K562 (cell line): Measurements from ENCODE around the gene GPC1. TPM values are rescaled to one million over a fixed set of nuclear protein-coding genes. Genes with fewer than 3 reads are reported as not detected.

Source experiments
- ATAC-seq: fragments of 200-7000 bp; cut with Tn5 transposase; 3 replicates; pipeline ENCODE4 v1.9.1; 2020; ENCODE audit warnings: moderate library complexity
- BruUV-seq: library from RNA; stranded (reverse); fragments of 400-500 nt; replicated peaks from 2 replicates; lab custom pipeline; 2021; lab: Mats Ljungman, UMichigan
- CTCF ChIA-PET: fragments of 300-600 bp; formaldehyde crosslinking; extraction: SDS; loops from one replicate; lab custom pipeline; 2021; ENCODE audit warnings: low intra/inter-chr PET ratio; lab: Yijun Ruan, JAX
- POLR2A ChIA-PET: fragments of 300-600, 350-650 bp; sonication (Branson Sonifier 250); formaldehyde crosslinking; extraction: SDS; loops from one replicate; lab custom pipeline; 2021; ENCODE audit warnings: antibody characterized with exemption, inconsistent platforms; lab: Yijun Ruan, JAX
- DNase-seq, 4 experiments: peaks; one replicate each; pipeline versions ENCODE4 v3.0.0 to v3.0.0-alpha.2; 2011 to 2018; ENCODE audit warnings: low spot score in 3 of 4, mixed read lengths in 3 of 4; ENCODE audit errors: extremely low read depth in 1 of 4
- FAIRE-seq: peaks from 2 replicates; lab custom pipeline; 2011; peaks lifted over from hg19 to GRCh38; lab: Jason Lieb, UNC
- H2AFZ ChIP-seq: 2 replicates; pipeline ENCODE4 v1.6.0; 2011; ENCODE audit warnings: low read depth, low read length, control low read depth, inconsistent platforms
- H3K27ac ChIP-seq: fragments of 200-600 bp; 3 replicates; pipeline ENCODE4 v1.8.0; 2011; ENCODE audit warnings: low read depth, mild to moderate bottlenecking, control low read depth, inconsistent platforms, low read length, moderate library complexity, mixed read lengths; ENCODE audit errors: extremely low read depth
- H3K27me3 ChIP-seq, 2 experiments: fragments of 300-600 bp in 1 of 2; 2 replicates in 1 of 2; 3 replicates in 1 of 2; pipeline versions ENCODE4 v1.6.0 to v1.8.0; 2011; ENCODE audit warnings: inconsistent platforms in 2 of 2, low read length in 2 of 2, mild to moderate bottlenecking in 1 of 2, mixed read lengths in 1 of 2, moderate library complexity in 1 of 2; ENCODE audit not compliant: control insufficient read depth in 2 of 2, insufficient read depth in 2 of 2
- H3K36me3 ChIP-seq: fragments of 300-600 bp; 3 replicates; pipeline ENCODE4 v1.8.0; 2011; ENCODE audit warnings: mild to moderate bottlenecking, low read length, inconsistent platforms; ENCODE audit not compliant: control insufficient read depth, insufficient read depth
- H3K4me1 ChIP-seq, 2 experiments: fragments of 200-600 bp in 1 of 2; replicated peaks in 1 of 2; 2 replicates in 1 of 2; 3 replicates in 1 of 2; pipeline versions ENCODE4 v1.5.1 to v1.8.0; 2011; ENCODE audit warnings: inconsistent platforms in 2 of 2, low read length in 2 of 2, mild to moderate bottlenecking in 1 of 2, mixed read lengths in 1 of 2, moderate library complexity in 1 of 2; ENCODE audit not compliant: control insufficient read depth in 2 of 2, insufficient read depth in 2 of 2
- H3K4me2 ChIP-seq: 2 replicates; pipeline ENCODE4 v1.6.1; 2011; ENCODE audit warnings: low read length, control low read depth, inconsistent platforms, mixed read lengths; ENCODE audit not compliant: insufficient read depth
- H3K4me3 ChIP-seq: fragments of 200-600 bp; sonication (generic), shearing (Covaris generic); 2 replicates; pipeline ENCODE4 v1.5.1; 2016; ENCODE audit warnings: control low read depth, inconsistent platforms
- H3K79me2 ChIP-seq: fragments of 200-600 bp; 3 replicates; pipeline ENCODE4 v1.8.0; 2011; ENCODE audit warnings: low read length, inconsistent platforms; ENCODE audit not compliant: control insufficient read depth, insufficient read depth
- H3K9ac ChIP-seq, 2 experiments: 2 replicates each; pipeline versions ENCODE4 v1.6.0 to v1.6.1; 2011; ENCODE audit warnings: low read depth in 2 of 2, low read length in 2 of 2, control low read depth in 1 of 2, inconsistent platforms in 1 of 2, mild to moderate bottlenecking in 1 of 2, mixed read lengths in 1 of 2; ENCODE audit not compliant: insufficient read depth in 1 of 2
- H3K9me1 ChIP-seq: one replicate; pipeline ENCODE4 v1.6.0; 2011; ENCODE audit warnings: inconsistent platforms, mild to moderate bottlenecking, low read length, moderate library complexity; ENCODE audit not compliant: control insufficient read depth, insufficient read depth
- H3K9me3 ChIP-seq: replicated peaks from 2 replicates; pipeline ENCODE4 v1.5.1; 2011; ENCODE audit warnings: low read depth, low read length, inconsistent platforms; ENCODE audit not compliant: control insufficient read depth, insufficient read depth
- H4K20me1 ChIP-seq: replicated peaks from 2 replicates; pipeline ENCODE4 v1.6.1; 2011; ENCODE audit warnings: low read length, inconsistent platforms, mixed read lengths; ENCODE audit not compliant: control insufficient read depth, insufficient read depth
- CHD1 ChIP-seq: fragments of 200-600 bp; sonication (generic); IDR thresholded peaks from one replicate; pipeline ENCODE4 v1.6.1; 2012; ENCODE audit warnings: mild to moderate bottlenecking, moderate library complexity, low read length, inconsistent platforms
- EP300 ChIP-seq: IDR thresholded peaks from 2 replicates; pipeline ENCODE4 v1.6.1; 2012; ENCODE audit warnings: low read length, improper control_type of control experiment
- EZH2 ChIP-seq: IDR thresholded peaks from 2 replicates; pipeline ENCODE4 v1.6.1; 2012; ENCODE audit warnings: low read depth, mild to moderate bottlenecking, inconsistent platforms, low read length, borderline replicate concordance
- HSF4 ChIP-seq: fragments of 250-450 bp; sonication (Bioruptor Pico); IDR thresholded peaks from 2 replicates; pipeline ENCODE4 v2.1.2; 2022; ENCODE audit warnings: mild to moderate bottlenecking, moderate library complexity, borderline replicate concordance
- MEF2D ChIP-seq: conservative IDR thresholded peaks from 2 replicates; pipeline ENCODE4 v1.6.1; 2016; ENCODE audit warnings: low read depth, missing genetic modification characterization, missing compliant biosample characterization
- SIN3B ChIP-seq: fragments of 450-650 bp; IDR thresholded peaks from 2 replicates; pipeline ENCODE4 v1.6.1; 2017; ENCODE audit warnings: low read depth, mild to moderate bottlenecking, moderate library complexity
- TRIM28 ChIP-seq: fragments of 450-650 bp; IDR thresholded peaks from 2 replicates; pipeline ENCODE4 v1.6.1; 2017
- ZBTB26 ChIP-seq: fragments of 450-650 bp; formaldehyde crosslinking; IDR thresholded peaks from 2 replicates; pipeline ENCODE4 v1.4.0; 2022; ENCODE audit warnings: missing genetic modification characterization
- ZNF274 ChIP-seq: IDR thresholded peaks from 2 replicates; pipeline ENCODE4 v1.6.1; 2011; ENCODE audit warnings: low read depth, mild to moderate bottlenecking, low read length, moderate library complexity, borderline replicate concordance
- ZNF586 ChIP-seq: fragments of 450-650 bp; formaldehyde crosslinking; conservative IDR thresholded peaks from 2 replicates; pipeline ENCODE4 v1.4.0; 2020; ENCODE audit warnings: mild to moderate bottlenecking, moderate library complexity
- WGBS: fragments of 100-300 bp; shearing (Covaris generic); methylation state at CpG from one replicate; pipeline ENCODE4 v1.1.6; 2016; ENCODE audit warnings: low coverage, mixed read lengths; ENCODE audit not compliant: insufficient coverage; ENCODE audit errors: missing lambda C conversion rate; 5-methylcytosine and 5-hydroxymethylcytosine counted together
- in situ Hi-C: fragments of 300-500 bp; cut with MboI; formaldehyde crosslinking; loops from 4 replicates; pipeline ENCODE4 v1.15.0; 2018; ENCODE audit warnings: inconsistent platforms, mixed read lengths
- intact Hi-C: fragments of 100-400 bp; cut with micrococcal nuclease; formaldehyde crosslinking; loops from 2 replicates; pipeline ENCODE4 v1.14.2; 2022
- polyA plus RNA-seq, 8 experiments: library from polyadenylated mRNA; depleted of rRNA in 4 of 8; stranded (reverse) in 5 of 8; unstranded in 3 of 8; fragments of >200 nt; fragmentation: Nextera tagmentation in 2 of 8; fragmentation: Illumina TruSeq in 1 of 8; extraction: Ambion mirVana in 2 of 8; extraction: Trizol in 1 of 8; gene quantifications; 2 replicates each; pipeline versions ENCODE4 v1.2.1 to v1.2.3, GENCODE V29; 2011 to 2014; ENCODE audit warnings: inconsistent platforms in 1 of 8, missing spikeins in 1 of 8
- total RNA-seq, 7 experiments: library from RNA; depleted of rRNA in 6 of 7; stranded (reverse); fragments of >200 nt in 6 of 7; fragmentation: Illumina TruSeq in 2 of 7; extraction: Trizol in 2 of 7; gene quantifications; 2 replicates each; pipeline versions ENCODE4 v1.2.1 to v1.2.3, GENCODE V29; 2011 to 2021; ENCODE audit warnings: low replicate concordance in 1 of 7
- TF ChIP-seq, protein P1 (sequence below): sonication (generic); formaldehyde crosslinking; IDR thresholded peaks from 2 replicates; pipeline ENCODE4 v1.8.0; 2022; ENCODE audit warnings: mild to moderate bottlenecking, low read depth, missing genetic modification reagents

Gene GPC1
- total and polyA plus RNA-seq, 9 of the 15 experiments (the other 6 are each of a cell fraction or from before 2014, with no cell fraction given) = 0.07 to 0.82 (median 0.14) TPM; not detected in 3

- Histone ChIP-seq H3K27me3 (no peaks in the 10 kb centered on the region), H3K4me3 (no peak overlapping the region), H3K9me1 (no peaks in the 10 kb centered on the region), H3K9me3 (no peaks in the 10 kb centered on the region), H3K9ac (no peak overlapping the region), H3K4me1 (peaks cover 0 to 7% of the 10 kb centered on the region in 2 experiments; a peak in 1 of 5 replicates), H4K20me1 (no peaks in the 10 kb centered on the region), H2AFZ (no peak overlapping the region), H3K27ac (no peak overlapping the region), H3K36me3 (no peaks in the 10 kb centered on the region), H3K79me2 (no peaks in the 10 kb centered on the region), H3K4me2 (no peak overlapping the region)
- WGBS = 62% methylated on average over 6 of the region's 10 CpGs
- no peak for ATAC-seq
- BruUV-seq = no TSS peak
- ChIA-PET CTCF (no interaction called here), POLR2A (no interaction called here)
- TF ChIP-seq, protein P1, sequence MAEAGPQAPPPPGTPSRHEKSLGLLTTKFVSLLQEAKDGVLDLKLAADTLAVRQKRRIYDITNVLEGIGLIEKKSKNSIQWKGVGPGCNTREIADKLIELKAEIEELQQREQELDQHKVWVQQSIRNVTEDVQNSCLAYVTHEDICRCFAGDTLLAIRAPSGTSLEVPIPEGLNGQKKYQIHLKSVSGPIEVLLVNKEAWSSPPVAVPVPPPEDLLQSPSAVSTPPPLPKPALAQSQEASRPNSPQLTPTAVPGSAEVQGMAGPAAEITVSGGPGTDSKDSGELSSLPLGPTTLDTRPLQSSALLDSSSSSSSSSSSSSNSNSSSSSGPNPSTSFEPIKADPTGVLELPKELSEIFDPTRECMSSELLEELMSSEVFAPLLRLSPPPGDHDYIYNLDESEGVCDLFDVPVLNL (CRISPR knock-in tag) = no peak
- TF ChIP-seq CHD1 (no peak), ZNF274 (no peak), MEF2D (tag) (no peak), ZBTB26 (no peak), ZNF586 (no peak), HSF4 (CRISPR knock-in tag) (no peak), TRIM28 (no peak), EZH2 (no peak), SIN3B (no peak), EP300 (no peak)
- no peak for FAIRE-seq
- in situ Hi-C loops = no loop called here
- intact Hi-C loops = no loop called here
- no peak for DNase-seq
Measured at GRCh38 chr2:240469239-240469636, 33.8 kb downstream of the GPC1 start.
